ENCODE data around the gene NIN.

DNA sequence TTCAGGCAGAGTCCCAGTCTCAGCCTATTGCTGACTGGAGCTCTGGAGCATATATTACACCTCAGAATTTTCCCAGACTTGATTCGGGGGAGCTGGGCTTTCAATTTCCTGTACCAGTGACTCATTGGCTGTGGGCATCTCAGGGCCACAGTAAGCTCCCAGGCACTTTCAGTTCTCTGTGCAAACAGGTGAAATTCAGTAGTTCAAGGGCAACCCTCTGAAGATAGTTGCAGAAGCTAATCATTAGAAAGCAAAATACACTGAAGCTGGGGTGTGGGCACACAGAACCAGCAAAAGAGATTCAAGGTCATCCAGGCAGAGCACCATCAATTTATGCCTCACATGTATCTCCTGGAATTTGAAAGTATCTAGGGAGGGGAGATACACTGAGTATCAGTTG lies 8.1 kb upstream of the NIN start:
- TF ChIP-seq, protein P1, sequence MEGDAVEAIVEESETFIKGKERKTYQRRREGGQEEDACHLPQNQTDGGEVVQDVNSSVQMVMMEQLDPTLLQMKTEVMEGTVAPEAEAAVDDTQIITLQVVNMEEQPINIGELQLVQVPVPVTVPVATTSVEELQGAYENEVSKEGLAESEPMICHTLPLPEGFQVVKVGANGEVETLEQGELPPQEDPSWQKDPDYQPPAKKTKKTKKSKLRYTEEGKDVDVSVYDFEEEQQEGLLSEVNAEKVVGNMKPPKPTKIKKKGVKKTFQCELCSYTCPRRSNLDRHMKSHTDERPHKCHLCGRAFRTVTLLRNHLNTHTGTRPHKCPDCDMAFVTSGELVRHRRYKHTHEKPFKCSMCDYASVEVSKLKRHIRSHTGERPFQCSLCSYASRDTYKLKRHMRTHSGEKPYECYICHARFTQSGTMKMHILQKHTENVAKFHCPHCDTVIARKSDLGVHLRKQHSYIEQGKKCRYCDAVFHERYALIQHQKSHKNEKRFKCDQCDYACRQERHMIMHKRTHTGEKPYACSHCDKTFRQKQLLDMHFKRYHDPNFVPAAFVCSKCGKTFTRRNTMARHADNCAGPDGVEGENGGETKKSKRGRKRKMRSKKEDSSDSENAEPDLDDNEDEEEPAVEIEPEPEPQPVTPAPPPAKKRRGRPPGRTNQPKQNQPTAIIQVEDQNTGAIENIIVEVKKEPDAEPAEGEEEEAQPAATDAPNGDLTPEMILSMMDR (IDR thresholded peaks at IDR 0.05) = no peak
- TF ChIP-seq POLR2A (IDR thresholded peaks at IDR 0.05) = no peak
